HG03354 (cell line): ENCODE data around the gene TRIM62.

ENCODE experiments used
- ATAC-seq: cut with Tn5 transposase; IDR thresholded peaks from one replicate; pipeline ENCODE4 v1.9.1; 2021; ENCODE audit warnings: mild to moderate bottlenecking; ENCODE audit not compliant: unreplicated experiment, poor library complexity, severe bottlenecking

The TRIM62 gene

DNA sequence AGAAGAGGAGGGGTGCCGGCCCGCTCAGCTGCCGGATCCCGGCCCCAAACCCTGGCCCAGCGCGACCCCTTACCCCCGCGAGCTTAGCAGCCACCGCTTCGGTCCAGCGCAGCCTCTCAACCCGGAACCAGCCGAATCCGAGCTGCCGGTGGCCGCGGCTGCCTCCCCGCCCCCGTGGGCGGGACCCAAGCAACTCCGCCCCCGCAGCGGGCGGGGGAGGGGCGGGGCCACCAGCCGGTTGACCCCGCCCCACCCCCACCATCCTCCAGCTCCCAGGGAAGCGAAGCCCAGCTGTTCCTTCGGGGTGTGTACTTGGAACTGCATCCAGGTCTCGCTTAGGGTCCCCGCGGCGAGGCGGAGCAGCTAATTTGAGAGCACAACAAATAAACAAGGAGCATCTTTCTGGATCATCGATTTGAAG, at the start of gene TRIM62:
Gene TRIM62 (minus strand): TSS at position 123 of the 421 bp plus-strand sequence. CDS start 611 bp downstream, outside the sequence.
- peak; percentile 61 for ATAC-seq

DNA sequence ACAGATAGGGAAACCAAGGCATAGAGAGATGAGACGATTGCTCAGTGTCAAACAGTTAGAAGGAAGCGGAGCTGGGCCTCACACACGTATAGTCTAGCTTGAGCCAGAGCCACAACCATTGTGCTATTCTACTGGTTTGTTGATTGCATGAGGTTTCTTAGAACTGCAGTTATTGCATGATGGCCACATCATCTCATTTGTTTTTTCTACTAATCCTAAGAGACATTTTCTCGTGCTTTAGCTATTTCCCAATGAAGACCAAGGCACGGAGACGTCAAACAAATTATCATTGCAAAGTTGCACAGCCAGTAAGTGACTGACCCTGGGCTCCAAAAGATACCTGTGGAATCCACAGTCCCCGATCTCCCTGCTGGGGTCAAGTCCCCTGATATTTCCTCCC, 49.3 kb upstream of the TRIM62 start:
- ATAC-seq, result no peak

DNA sequence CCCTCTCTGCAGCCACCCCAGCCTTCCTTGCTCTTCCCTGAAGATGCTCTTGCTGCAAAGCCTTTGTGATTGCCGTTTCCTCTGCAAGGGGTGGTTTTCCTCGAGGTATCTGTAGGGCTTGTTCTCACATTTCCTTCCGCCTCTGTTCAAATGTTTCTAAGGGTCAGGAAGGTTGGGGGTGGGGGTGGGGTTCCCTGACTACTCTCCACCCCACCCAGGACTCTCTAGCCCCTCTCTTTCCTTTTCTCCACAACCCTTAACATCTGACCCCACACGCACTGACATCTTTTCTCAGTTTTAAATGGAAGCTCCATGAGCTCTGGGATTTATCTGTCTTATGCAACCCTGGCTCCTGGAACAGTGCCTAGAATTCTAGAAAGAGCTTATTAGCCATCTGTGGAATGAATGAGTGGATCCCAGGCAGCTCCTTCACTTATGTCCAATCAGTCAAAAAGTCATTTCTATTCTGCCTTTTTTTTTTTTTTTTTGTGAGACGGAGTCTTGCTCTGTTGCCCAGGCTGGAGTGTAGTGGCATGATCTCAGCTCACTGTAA, 47.2 kb upstream of the TRIM62 start:
- ATAC-seq, result no peak

DNA sequence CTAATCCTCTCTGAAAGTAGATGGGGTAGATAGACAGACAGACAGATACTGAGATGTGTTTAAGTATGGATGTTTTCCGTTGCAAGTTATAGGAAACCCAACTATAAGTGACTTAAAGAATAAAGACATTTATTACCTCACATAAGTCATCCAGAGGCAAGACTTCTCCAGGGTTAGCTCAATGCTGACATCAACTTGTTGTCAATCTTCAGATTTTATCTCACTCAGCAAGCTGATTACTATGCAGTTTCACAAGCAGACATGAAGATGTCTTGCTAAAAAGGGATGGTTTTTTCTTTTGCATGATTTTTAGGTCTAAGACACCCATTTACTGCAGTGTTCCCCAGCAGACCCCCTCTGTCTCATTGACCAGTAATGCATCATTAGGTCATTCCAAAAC, 43.7 kb upstream of the TRIM62 start:
- no peak for ATAC-seq

DNA sequence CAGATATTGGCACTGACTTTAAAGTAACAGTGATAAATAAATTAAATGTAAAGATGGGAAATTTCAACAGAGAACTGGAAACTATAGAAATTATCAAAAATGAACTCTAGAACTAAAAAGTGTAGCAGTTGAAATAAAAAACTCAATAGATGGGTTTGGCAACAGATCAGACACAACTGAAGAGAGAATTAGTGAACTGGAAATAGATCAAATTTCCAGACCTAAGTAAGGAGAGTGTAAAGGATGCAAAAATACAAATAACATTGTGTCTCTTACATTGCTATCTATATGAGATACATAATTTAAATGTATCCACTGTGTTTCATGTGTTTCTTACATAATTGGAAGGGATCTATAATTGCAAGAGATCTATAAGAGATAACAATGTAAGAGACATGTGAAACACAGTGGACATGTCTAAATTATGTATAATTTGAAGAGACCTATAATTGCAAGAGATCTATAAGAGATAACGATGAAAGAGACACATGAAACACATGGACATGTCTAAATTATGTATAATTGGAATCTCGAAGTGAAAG, 42.4 kb upstream of the TRIM62 start:
- ATAC-seq, result no peak

DNA sequence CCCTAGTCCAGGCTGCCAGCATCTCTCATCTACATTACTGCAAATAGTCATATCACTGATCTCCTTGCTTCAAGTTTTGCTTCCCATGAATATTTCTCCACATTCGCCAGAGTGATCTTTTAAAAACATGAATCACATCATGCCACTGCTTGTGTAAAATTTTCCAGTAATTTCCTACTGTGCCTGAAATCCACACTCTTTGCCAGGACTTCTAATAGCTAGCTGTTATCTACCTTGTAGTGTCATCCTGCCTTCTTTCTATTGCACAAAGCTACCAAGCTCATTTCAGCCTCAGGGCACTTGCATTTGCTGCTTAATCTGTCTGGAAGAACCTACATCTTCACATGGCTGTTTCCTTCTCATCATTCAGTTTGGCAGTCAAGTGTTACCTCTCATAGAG, 40.5 kb upstream of the TRIM62 start:
- no peak for ATAC-seq

DNA sequence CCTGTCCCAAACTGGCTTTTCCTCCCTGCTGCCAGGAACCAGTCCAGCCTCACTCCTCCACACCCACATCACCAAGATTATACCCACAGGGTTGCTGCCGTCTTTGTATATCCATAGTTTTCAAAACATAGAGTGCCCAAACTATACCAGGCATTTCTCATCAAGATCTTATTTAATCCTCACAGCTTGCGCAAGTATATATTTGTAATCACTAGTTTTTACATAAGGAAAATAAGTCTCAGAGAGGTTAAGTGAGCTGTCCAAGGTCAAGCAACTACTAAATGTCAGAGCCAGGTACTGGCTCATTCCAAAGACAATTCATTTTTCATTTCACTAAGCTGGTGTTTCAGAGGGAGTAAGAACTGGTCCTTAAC, 39.5 kb upstream of the TRIM62 start:
- ATAC-seq, result no peak

DNA sequence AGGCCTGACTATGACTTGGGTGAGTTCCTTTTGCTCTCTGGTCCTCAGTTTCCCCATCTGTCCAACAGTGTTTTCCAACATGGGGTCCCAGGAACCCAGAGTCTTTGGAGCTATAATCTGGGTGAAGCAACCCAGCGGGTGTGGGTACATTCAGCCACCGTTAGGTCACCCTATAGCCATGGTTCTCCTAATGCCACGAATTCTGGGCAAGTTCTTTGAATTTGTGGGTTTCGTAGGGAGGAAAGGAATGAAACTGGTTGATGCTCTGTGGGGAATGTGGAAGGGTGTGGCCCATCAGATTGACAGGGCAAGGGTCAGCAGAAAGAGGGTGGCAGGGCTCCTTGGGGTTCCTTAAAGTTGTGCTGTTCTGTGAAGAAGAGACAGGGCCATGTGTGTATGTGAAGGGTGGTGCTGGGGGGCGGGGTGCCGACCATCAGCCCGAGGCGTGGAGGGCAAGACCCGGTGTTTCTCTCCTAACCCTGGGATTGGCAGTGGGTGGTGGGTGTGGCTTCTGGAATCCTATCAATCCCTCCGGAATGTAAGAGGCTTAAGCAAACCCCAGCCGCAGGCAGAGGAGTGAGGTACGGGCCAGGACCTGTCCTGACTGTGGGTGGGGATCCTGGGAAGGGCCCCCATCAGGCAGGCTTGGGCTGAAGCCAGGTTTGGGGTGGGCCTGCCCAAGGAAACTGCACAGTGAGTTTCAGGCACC, 39.0 kb upstream of the TRIM62 start:
- ATAC-seq, result no peak

DNA sequence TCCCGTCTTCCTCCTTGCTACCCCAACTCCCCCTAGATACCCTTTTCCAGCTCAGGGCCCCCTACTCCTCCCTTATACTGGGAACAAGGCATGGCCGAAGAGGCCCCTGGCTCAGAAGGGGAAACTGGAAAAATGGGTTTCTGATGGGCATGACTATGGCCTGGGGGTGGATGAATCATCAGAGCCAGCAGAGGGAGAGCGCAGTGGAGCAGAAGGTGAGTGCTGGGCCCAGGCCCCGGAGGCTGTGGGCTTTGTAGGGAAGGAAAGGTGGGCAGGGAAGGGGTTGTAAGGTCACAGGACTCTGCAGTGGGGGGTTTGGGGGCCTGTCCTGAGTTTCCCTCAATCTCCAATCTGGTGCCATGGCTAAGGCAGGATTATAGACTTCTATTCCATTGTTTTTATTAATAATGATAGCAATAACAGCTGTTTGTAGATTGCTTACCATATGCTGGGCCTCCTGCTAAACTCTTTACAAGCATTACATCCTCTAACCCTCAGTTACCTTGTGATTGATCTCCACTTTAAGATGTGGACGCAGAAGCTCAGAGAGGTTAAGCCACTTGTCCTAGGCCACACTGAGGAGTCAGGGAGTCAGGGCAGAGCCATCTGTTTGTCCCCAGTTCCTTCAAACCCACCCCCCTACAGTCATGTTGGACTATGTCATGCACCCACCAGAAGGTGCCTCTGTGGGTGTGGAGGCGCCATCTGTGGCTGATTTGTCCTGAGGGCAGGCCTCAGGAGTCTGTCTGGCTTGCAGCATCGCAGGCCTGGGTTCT, 38.2 kb upstream of the TRIM62 start:
- ATAC-seq, result no peak

DNA sequence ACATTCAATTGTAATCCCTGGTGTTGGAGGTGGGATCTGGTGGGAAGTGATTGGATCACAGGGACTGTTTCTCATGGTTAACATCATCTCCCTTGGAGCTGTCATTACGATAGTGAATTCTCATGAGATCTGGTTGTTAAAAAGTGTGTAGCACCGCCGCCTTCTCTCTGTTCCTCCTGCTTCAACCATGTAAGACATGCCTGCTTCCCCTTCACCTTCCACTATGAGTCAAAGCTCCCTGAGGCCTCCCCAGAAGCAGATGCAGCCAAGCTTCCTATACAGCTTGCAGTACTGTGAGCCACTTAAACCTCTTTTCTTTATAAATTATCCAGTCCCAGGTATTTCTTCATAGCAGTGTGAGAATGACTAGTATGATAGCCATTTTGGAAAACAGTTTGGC, 30.1 kb upstream of the TRIM62 start:
- no peak for ATAC-seq

DNA sequence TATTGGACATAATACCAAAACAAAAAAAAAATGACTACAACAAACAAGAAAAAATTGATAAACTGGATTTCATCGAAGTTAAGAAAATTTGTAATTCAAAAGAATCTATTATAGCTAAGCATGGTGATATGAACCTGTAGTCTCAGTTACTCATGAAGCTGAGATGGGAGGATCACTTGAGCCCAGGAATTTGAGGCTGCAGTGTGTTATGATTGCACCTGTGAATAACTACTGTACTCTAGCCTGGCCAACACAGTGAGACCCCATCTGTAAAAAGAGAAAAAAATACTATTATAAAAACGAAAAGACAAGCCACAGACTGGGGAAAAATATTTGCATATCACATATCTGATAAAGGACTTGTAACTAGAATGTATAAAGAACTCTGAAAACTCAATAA, 24.5 kb upstream of the TRIM62 start:
- ATAC-seq, result no peak

DNA sequence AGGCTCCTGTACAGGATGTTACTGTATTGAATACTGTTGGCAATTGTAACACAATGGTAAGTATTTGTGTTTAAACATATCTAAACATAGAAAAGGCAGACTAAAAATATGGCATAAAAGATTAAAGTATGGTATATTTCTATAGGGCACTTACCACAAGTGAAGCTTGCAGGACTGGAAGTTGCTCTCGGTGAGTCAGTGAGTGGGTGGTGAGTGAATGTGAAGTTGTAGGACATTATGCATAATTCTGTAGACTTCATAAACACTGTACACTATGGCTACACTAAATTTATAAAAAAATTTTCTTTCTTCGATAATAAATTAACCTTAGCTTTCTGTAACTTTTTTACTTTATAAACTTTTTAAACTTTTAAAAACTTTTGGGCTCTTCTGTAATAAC, 13.7 kb upstream of the TRIM62 start:
- no peak for ATAC-seq

DNA sequence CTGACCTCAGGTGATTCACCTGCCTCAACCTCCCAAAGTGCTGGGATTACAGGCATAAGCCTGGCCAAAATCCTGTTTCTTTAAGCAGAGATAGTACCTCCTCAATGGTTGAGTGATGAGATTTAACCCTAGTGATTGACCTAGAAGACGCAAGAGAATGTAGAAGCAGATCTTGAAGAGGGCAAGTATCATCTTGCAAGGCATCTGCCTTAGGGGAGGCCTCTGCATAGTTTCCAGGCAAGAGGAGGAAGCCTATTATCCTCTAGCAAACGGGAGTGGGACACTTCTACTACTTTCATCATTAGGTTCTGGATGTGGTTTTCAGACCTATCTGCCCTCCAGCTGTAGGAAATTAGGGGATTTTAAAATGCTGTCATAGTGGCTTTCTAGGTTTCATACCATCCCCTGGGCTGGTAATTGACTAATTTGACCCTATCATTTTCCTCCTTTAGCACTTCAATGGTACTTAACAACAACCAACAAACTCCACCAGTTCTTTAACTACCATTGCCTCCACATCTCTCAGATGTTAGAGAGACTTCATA, 10.0 kb upstream of the TRIM62 start:
- ATAC-seq, result no peak

DNA sequence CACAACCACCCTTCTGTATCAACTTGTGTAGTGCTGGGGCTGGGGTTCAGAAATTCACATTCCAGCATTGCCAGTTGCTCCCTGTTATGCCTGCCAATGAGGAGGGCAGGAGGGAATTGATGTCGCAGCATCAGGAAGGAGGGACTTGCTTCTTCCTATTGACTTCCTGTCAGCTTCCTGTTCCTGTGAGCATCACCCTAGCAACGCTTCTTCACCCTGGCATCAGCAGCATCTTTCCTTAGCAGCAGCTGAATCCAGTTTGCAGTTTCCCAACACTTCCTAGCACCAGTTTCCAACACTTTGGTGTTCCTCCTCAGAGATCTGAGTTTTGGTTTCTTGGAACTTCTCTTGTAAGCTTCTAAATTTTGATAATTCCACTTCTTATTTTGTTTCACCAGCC, 8.9 kb upstream of the TRIM62 start:
- ATAC-seq, result no peak

DNA sequence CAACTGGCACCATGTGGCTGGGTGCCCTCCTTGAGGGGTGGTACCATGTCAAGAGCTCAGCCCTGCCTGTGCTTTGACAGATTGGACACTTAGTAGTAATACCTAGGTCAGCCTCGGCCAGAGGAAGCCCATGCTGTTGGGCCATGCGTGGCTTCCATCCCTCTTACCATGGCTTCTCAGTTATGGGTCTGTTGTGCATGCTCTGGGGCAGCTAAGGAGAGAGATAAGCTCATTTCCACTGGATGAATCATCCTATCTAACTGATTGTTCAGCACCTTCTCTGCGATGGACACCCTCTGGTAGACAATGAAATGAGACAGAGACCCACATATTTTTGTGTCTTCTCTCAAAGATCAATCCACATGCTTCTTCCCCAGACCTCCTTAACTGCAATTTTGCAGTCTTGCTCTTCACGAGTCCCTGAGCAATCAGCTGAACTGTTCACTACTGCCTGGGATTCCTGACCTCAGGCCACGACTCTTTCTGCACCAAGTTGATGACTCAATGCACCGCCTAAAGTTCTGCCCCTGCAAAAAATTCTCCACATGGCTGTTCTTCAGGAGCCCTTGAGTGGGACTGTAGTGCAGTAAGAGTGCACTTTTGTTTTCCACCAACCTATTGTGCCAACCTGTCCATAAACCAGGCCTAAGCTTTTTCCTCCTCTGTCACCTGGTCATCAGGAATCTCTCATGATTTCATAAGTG, 6.9 kb upstream of the TRIM62 start:
- no peak for ATAC-seq

DNA sequence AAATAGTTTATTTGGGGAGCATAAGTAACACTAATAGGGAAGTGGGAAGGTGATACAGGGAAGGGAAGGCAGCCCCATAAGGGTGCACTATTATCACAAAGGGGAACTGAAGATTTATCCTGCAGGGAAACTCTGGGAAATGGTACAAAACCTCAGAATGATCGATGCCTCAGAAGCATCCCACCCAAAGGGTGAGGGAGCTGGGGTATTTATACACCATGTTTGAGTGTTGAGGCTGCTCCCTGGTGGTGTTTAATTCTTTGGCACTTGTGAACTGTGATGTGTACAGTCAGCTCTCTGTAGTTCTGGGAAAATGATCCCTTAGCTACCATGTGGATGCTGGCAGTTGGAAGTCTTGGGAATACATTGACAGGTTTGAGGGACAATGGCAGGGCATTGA, 5.1 kb upstream of the TRIM62 start:
- no peak for ATAC-seq

DNA sequence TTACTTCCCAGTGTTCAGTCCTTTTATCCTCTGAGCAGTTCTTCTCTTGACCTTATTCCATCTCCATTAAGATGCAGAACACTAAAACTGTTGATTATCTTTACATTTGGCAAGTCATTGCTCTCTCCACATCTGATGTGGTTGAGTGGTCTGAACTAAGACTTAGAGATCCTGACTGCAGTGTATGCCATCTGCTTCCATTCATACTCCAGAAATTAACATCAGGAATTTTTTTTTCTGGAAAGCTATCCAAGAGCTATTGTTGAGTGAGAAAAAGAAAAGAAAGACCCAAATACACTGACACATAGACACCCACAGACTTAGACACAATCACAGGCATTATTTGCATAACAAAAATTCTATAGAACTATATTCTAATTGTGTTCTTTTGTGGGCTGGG, 3.7 kb upstream of the TRIM62 start:
- no peak for ATAC-seq

DNA sequence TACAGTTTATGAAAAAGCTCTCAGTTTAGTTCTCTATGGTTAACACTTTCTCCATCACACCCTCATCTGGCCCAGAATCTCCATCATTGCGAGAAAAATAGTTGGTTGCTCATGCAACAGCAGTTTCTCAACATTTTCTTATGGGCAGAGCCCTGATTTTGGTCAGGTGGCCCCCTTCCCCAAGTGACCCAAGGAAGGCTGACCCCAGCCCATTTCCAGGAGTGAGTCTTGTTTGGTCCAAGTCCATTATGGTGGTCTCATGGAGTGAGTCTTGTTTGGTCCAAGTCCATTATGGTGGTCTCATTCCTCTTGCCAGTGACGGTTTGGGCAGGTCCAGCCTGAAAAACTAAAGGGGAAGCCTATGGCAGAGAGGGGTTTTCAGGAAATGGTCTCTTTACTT, 1.5 kb upstream of the TRIM62 start:
- ATAC-seq, result no peak

DNA sequence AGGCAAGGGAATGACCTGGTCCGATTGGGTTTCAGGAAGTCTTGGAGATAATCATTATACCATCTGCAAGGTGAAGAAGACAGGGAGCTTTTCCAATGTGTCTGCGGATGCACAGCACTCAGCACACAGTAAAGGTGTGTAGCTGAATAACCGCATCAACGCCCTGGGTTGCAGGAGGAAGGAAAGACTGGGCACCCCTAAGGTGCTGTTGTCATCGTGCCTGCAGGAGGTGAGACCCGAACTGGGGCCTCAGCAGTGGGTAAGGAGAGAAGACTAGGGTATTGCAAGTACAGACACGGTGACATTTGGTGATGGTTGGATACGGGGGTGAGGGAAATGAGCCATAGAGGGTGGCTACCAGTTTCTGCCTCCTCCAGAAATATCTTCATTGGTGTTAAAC, 1.1 kb upstream of the TRIM62 start:
- ATAC-seq, result no peak

DNA sequence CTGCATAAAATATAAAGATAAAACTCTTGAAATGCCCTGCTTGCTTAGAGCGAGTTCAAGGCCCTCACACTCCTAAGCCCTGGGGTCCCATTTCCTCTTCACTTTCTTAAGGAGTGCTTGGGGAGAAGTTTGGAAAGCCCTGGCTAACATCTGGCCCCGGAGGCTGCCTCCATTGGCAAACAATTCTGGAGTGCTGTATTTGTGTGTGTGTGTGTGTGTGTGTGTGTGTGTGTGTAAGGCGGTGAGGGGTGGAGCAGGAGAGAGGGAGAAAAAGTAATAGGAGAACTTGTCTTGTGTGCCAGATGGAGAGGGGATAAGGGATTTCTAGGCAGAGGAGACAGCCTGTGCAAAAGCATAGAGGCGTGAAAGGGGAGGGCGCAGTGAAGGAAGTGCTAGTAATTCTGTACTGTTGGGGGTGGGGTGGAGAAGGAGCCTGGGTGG, 578 bp upstream of the TRIM62 start:
- no peak for ATAC-seq
